HG03469 (cell line): ENCODE data around the gene TBCC.
A peak's percentile ranks its signal among the peaks of the same experiment; 100 is the strongest.
"Not testable (repeated sequence)": the region's sequence is repeated elsewhere in the genome, so short reads cannot be mapped to it uniquely, and the experiment has no call there.

Source experiments
- ATAC-seq: cut with Tn5 transposase; IDR thresholded peaks from one replicate; pipeline ENCODE4 v1.9.1; 2021; ENCODE audit warnings: mild to moderate bottlenecking, moderate library complexity, moderate number of reproducible peaks; ENCODE audit not compliant: unreplicated experiment

TBCC gene

DNA sequence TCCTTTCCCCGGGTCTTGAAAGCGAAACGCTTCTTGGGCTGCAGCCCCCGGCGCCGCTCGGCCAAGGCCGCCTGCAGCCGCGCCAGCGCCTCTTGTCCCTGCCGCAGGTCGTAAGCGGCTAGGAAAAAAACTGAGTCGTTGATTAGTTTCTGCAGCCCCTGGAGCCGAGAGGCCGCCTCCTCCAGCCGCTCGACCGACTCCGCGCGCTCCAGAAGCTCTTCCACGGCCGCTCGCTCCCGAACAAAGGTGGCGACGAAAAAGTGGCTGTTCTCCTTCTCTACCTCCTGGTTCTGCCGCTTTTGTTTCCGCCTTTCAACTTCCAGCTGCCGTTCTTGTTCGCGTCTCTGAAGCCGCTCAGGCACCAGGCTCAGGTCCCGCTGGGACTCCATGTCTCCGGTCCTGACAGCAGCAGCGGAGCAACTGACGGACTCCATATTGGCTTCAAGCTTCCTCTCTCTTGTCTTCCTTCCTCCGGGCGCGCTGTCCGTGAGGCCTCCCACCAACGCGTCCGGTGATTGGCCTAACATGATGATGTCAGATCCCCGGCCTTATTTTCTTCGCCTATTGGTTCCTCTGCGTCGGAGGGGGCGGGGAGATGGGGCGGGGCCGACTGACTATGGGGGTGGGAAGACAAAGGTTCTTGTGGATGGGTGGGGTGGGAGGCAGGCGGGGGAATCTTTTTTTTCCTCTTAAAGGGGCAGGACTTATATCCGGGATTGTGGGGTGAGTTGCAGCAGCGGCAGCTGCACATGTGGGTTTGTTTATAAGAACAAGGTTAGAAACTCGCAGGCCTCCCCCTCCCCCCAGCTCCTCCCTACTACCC, at the start of gene TBCC:
Gene TBCC (minus strand): TSS at position 464 of the 823 bp plus-strand sequence. CDS start 30 bp downstream, at position 434.
- peak; percentile 53 for ATAC-seq

- ATAC-seq = no peak
These were observed 49.7 kb upstream of the TBCC start for GRCh38 chr6:42795651-42796050.

GRCh38 chr6:42791706-42792320, 45.9 kb upstream of the TBCC start:
- ATAC-seq = no peak

GRCh38 chr6:42790549-42791181, 44.8 kb upstream of the TBCC start:
- ATAC-seq = no peak

- ATAC-seq = no peak
These were observed 42.8 kb upstream of the TBCC start for GRCh38 chr6:42788671-42789070.

- no peak for ATAC-seq
These were observed 41.2 kb upstream of the TBCC start for GRCh38 chr6:42787063-42787472.

DNA sequence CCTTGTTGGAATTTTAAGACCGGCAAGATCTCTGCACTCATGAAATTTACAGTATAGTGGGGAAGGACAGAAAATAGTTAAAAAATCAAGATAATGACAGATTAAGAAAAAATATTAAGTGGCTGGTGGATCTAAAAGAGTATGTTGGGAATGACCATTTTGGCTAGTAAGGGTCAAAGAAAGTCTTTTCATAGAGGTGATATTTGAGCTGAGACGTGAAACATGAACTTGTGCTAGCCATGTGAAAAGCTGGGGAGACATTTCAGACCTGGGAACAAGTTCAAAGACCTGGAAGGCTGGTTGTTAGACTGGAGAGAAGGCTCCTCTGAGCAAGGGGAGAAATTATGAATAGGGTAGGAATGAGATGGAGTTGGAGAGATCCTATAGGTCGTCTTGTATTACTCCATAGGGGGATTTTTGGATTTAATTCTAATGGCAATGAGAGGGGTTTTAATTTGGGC, 40.7 kb upstream of the TBCC start:
- ATAC-seq = no peak

DNA sequence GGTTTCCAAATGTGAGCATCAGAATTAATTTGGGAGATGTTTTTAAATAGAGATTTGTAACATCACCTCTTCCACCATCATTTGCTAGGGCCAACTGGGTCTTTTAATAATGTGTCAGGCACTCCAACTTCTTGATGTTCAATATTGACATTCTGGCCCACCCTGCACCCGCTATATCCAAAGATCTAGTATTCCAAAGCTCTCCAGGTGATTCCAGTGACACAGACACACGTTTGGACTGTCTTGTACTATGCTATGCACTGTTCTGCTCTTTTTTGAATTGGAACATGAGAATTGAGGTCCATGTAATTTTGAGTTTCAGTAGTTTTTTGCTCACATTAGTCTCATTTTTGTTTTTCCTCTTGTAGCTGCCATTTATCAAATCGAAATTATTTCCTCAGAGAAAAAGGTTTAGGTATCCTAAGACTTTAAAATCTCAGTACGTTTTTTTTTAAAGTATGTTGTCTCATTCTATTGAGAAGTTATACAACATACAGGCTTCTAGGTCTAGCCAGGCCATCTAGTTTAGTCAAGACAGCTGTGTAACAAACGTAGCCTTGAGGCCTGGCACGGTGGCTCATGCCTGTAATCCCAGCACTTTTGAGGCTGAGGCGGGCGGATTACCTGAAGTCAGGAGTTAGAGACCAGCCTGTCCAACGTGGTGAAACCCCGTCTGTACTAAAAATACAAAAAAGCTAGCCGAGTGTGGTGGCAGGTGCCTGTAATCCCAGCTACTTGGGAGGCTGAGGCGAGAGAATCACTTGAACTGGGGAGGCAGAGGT, 39.0 kb upstream of the TBCC start:
- ATAC-seq = no peak

GRCh38 chr6:42783876-42784642, 38.2 kb upstream of the TBCC start:
- ATAC-seq = no peak

DNA sequence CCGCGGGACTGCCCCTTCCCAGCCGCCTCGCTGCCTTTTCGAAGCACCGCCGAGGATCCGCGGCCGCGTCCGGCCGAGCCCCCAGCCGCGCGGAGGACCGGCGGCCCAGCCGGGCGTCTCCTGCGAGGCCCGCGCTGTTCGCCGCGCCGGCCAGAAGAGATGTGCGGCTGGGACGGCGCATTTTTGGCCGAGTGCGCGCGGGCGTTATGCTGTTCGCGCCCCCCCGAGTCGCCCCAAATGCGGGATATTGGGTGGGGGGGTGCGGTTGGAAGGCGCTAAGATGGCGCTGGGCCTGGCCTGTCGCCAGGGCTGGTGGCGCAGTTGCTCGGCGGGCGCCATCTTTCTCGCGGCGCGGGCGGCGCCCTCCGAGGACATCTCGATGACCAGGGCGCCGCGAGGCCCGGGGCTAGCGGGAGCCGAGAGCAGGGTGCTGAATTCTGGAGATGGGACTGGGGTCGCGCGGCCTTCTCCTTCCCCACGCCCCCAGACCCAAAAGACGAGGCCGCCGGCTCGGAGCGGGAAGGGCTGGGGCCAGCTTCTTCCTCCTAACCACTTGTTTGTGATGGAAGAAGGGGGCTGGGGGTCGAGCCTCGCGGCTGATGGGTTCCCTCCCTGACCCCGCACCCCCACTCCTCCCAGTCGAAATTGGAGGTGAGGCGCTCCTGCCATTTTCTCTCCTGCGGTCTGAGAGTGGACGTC, 37.4 kb upstream of the TBCC start:
- no peak for ATAC-seq

GRCh38 chr6:42782689-42783176, 36.8 kb upstream of the TBCC start:
- no peak for ATAC-seq

DNA sequence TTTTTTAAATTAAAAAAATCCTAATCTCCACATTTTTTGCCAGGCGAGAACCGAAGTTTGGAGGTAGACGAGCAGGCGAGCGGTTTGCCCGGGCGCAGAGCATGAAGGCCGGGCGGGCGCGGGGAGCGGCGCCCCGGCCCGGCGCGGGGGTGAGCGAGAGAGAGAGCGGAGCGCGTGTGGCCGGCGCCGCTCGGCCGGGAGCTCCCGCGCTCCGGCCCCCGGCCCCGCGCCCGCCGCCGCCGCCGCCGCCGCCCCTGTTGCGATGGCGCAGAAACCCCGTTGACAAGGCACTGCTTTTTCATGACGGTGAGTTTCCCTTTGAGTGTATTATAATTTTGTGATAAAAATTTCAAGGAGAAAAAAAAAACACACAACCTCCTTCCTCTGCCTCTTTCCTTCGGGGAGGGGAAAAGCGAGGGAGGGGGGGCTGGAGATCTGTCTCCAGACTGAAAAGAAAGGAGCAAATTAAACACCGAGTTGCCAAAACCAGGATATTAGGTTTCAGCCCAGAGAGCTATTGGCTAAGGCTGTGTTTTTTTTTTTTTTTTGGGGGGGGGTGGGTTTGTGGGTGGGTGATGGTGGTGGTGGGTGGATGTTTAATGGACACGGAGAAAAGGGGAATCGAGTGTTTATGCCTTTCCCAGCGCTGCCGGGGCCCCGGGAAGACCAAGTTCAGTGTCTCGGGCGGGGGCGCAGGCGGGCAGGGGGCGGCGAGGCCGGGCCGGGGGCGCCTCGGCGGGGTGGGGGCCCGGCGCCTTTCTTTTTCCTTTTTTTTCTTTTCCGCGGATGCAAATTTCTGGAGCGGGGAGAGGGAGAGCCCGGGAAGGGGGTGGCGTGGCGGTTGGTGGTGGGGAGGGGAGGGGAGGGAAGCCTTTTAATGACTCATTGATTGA, 36.1 kb upstream of the TBCC start, which contains the start of gene BICRAL:
Gene BICRAL (plus strand): TSS at position 257 of the 893 bp plus-strand sequence. CDS start 39,971 bp downstream, outside the sequence.
- ATAC-seq = no peak

DNA sequence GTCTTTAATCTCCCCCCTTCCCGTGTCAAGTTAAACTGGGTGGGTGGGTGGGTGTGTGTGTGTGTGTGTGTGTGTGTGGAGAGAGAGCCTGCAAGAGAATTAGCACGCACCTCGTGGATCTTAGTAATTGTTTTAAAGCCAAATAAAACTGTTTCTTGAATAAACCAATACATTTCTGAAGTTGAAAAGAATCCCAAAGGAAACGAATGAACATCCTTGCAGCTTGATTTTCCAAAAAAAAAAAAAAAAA, 35.6 kb upstream of the TBCC start:
- ATAC-seq = no peak

- no peak for ATAC-seq
These were observed 33.6 kb upstream of the TBCC start for GRCh38 chr6:42779521-42779920.

DNA sequence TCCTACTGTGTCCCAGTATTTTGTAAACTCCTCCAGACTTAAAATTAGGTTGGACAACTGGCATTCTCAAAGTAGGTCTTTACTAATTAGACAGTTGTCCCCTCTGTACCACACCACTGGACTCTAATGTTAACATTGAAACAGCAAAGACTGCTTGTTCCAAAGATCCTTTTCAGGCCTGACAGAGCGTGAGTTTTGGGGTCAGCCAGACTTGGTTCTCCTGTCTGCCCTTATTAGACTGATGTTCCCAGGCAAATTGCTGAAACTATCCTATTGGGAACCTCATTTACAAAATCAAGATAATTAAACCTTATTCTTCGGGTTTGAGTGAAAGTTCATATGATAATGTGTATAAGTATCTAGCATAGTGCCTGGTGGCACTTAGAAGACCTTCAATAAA, 32.2 kb upstream of the TBCC start:
- no peak for ATAC-seq

DNA sequence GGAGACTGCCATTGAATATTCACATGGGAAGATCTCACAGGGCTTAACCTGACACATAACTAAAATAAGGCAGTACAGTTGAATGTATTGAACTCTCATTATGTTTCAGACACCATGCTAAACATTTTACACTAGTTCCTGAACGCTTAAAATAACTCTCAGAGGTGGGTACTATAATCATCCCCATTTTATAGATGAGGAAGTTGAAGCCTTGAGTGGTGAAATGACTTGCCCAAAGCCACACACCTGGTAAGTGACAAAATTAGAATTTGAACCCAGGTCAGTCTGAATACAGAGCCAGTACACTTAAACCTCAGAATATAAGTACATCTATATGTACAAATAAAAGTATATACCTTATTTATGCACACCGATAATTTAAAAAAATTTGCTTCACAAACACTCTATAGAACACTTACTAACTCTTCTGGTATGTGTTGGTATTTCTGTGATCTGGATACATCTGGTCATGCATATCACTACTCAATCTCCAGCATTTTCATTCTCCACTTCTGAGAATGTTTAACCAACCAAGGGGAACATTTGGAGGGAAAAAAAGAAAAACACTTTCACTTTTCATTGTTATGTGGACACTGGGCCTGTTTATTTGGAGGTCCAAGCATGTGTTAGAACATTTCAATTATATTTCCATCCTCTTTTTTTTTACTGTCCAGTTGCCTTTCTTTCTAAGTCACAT, 31.4 kb upstream of the TBCC start:
- ATAC-seq = no peak

DNA sequence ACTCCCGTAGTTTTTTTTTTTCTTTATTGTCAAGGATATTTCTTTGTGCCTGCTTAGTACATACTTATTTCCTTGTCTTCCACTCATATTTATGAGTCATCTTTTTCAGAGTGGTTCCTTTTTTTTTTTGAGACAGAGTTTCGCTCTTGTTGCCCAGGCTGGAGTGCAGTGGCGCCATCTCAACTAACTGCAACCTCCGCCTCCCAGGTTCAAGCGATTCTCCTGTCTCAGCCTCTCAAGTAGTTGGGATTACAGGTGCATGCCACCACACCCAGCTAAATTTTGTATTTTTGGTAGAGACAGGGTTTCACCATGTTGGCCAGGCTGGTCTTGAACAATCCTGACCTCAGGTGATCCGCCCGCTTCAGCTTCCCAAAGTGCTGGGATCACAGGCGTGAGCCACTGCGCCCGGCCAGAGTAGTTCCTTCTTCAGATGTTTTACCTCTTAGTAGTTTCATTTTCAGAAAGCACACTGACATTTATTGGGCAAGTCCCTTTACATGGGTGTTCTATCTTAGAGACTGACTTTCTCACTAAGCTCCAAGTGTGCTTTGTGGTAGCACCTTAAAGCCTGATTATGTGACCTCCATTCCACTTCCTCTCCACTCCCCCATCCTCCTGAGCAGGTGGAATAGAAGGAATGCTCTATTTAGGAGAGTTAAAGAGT, 29.1 kb upstream of the TBCC start:
- ATAC-seq = not testable (repeated sequence)

GRCh38 chr6:42774201-42774600, 28.3 kb upstream of the TBCC start:
- ATAC-seq = no peak
